Measurements from ENCODE around the gene AEBP1.

The AEBP1 gene

DNA sequence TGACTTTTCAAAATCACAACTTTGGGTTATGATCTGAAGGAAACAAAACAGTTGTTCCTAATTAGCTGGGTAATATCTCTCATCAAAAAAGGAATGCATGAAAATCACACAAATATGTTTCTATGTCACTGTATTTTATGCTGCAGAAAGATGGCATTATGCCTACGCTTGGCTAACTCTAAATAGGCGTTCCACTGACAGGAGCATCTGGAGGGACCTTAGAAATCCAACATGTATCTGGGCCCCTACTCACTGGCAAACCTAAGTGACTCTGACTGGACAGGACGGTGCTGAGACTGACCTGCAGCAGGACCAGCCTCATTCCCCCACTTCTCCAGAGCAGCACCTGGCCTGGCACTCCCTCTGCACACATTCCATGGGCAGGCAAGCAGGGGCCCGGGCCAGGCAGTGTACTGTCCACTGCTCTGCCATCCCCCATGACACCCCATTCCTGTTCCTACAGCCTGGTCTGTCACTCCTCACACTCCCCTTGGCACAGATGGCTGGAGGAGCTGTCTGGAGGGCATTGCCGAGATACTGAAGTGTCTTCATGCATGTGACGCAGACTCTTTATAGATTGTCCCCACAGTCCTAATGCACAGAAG, 39.6 kb downstream of the AEBP1 start:
- H3K9me3 ChIP-seq (ENCODE audit: control insufficient read depth, low read length), result no peaks in the 10 kb centered on the region
- H3K9ac ChIP-seq, result no peak overlapping the region
- no peak overlapping the region for H3K27ac ChIP-seq
- H3K36me3 ChIP-seq (ENCODE audit: control insufficient read depth, insufficient read depth, low read length), result no peaks in the 10 kb centered on the region
- H3K27me3 ChIP-seq (ENCODE audit: control insufficient read depth, insufficient read depth, low read length), result no peaks in the 10 kb centered on the region
- TF ChIP-seq, protein P1, sequence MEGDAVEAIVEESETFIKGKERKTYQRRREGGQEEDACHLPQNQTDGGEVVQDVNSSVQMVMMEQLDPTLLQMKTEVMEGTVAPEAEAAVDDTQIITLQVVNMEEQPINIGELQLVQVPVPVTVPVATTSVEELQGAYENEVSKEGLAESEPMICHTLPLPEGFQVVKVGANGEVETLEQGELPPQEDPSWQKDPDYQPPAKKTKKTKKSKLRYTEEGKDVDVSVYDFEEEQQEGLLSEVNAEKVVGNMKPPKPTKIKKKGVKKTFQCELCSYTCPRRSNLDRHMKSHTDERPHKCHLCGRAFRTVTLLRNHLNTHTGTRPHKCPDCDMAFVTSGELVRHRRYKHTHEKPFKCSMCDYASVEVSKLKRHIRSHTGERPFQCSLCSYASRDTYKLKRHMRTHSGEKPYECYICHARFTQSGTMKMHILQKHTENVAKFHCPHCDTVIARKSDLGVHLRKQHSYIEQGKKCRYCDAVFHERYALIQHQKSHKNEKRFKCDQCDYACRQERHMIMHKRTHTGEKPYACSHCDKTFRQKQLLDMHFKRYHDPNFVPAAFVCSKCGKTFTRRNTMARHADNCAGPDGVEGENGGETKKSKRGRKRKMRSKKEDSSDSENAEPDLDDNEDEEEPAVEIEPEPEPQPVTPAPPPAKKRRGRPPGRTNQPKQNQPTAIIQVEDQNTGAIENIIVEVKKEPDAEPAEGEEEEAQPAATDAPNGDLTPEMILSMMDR (IDR thresholded peaks at IDR 0.05), result no peak
- no peaks in the 10 kb centered on the region for H3K79me2 ChIP-seq
- no peak overlapping the region for H3K4me2 ChIP-seq (ENCODE audit: low read length)
- no peak overlapping the region for H3K4me3 ChIP-seq (ENCODE audit: low read depth, low read length)
- no peak overlapping the region for H2AFZ ChIP-seq
- H3K4me1 ChIP-seq, result no peaks in the 10 kb centered on the region

DNA sequence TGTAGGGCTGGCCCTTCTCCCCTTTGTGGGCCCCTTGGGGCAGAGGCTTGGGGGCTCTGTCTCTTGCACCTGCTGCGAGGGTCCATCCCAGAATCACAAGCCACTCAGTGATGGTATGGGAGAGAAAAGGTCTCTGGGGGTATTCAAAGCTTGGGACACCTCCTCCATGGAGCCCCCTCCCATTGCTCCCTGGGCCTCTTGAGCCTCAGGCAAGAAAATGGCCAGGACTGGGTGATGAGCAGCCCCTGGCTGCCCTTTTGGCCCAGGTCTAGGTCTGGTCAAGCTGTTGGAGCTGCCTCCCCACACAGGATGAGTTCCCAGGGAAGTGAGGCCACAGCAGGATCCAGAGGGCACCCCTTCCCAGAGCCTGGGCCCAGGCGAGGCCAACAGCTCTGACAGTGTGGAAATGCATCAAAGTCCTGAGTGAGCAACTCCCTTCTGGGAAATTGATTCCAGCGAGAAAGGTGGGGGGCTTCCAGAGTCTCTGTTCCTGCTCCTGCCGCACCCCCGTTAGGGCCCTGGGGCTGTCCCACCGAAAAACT, 40.4 kb downstream of the AEBP1 start:
- Histone ChIP-seq H3K36me3 (ENCODE audit: control insufficient read depth, insufficient read depth, low read length) (no peaks in the 10 kb centered on the region), H3K4me3 (ENCODE audit: low read depth, low read length) (no peak overlapping the region), H3K4me2 (ENCODE audit: low read length) (no peak overlapping the region)

DNA sequence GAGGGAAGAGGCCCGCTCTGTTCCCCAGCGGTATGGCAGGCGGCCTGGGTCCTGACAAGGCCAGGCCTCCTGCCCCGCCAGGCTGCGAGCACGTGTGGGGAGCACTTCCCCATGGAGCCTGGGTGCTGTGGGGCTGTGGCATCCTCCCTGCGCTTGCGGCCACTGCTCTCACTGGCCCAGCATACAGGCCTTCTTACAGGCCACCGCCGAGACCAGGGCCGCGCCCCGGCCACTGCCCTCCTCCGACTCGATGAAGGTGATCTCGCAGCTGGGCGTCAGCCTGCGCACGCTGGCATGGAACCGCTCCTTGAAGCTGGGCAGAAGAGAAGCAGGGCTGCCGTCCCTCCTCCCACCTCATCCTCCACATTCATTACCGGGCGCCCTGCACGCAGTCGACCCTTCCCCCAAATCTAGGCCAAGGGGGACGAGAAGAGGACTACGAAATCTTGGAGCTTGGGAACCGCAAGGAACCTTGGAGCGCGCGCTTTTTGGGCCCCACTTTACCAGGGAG, 40.9 kb downstream of the AEBP1 start:
- Histone ChIP-seq H3K27me3 (ENCODE audit: control insufficient read depth, insufficient read depth, low read length) (no peaks in the 10 kb centered on the region), H3K4me2 (ENCODE audit: low read length) (no peak overlapping the region), H3K79me2 (no peaks in the 10 kb centered on the region), H2AFZ (no peak overlapping the region), H3K9ac (no peak overlapping the region), H3K9me3 (ENCODE audit: control insufficient read depth, low read length) (no peaks in the 10 kb centered on the region), H3K36me3 (ENCODE audit: control insufficient read depth, insufficient read depth, low read length) (no peaks in the 10 kb centered on the region), H3K4me3 (ENCODE audit: low read depth, low read length) (no peak overlapping the region), H3K27ac (no peak overlapping the region), H3K4me1 (peaks cover 3% of the 10 kb centered on the region)
- TF ChIP-seq, protein P1 (IDR thresholded peaks at IDR 0.05), result no peak

More for the DNA sequence above, 40.4 kb downstream of the AEBP1 start:
- TF ChIP-seq, protein P1 (IDR thresholded peaks at IDR 0.05), result no peak
- Histone ChIP-seq H3K4me1 (no peaks in the 10 kb centered on the region), H3K79me2 (no peaks in the 10 kb centered on the region), H3K27ac (no peak overlapping the region), H2AFZ (no peak overlapping the region), H3K27me3 (ENCODE audit: control insufficient read depth, insufficient read depth, low read length) (no peaks in the 10 kb centered on the region), H3K9me3 (ENCODE audit: control insufficient read depth, low read length) (no peaks in the 10 kb centered on the region), H3K9ac (no peak overlapping the region)

DNA sequence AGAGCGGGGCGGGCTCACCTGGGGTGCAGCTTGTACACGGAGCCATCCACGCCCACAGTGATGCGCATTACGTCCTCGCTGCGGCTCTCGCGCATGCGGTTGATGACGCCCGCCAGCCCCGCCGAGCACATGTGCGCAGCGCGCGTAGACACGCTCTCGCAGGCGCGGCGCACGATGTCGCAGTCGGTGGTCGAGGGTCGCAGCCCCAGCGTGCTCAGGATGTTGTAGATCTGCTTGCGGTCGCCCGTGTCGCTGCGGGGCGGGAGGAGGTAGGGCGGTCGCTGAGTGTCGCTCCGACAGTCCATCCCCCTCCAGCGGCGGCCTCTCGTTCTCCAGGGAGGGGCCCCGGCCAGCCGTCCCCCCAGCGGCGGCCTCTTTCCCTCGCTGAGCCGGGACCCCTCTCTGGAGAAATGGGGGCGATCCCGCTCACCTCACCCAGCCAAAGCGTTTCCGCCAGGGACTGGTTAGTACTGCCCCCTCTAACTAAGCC, 41.4 kb downstream of the AEBP1 start:
- Histone ChIP-seq H3K9ac (no peak overlapping the region), H3K36me3 (ENCODE audit: control insufficient read depth, insufficient read depth, low read length) (no peaks in the 10 kb centered on the region), H3K4me2 (ENCODE audit: low read length) (no peak overlapping the region), H3K4me3 (ENCODE audit: low read depth, low read length) (no peak overlapping the region), H3K27ac (no peak overlapping the region), H3K4me1 (peaks cover 8% of the 10 kb centered on the region), H3K79me2 (no peaks in the 10 kb centered on the region), H3K27me3 (ENCODE audit: control insufficient read depth, insufficient read depth, low read length) (no peaks in the 10 kb centered on the region), H3K9me3 (ENCODE audit: control insufficient read depth, low read length) (no peaks in the 10 kb centered on the region), H2AFZ (peak overlapping the region; percentile 56)
- TF ChIP-seq, protein P1 (IDR thresholded peaks at IDR 0.05), result no peak

Data from parathyroid adenoma (tissue), 2 donors.